HCT116 (cell line): ENCODE data around the gene ANKRD60.

Experiments
- CTCF ChIP-seq, 3 experiments: fragments of 200-600 bp in 1 of 3; sonication (generic) in 1 of 3; IDR thresholded peaks in 2 of 3; conservative IDR thresholded peaks in 1 of 3; 2 replicates each; pipeline ENCODE4 v1.5.1; 2012 to 2017; ENCODE audit warnings: low read depth in 2 of 3, low read length in 2 of 3, antibody characterized with exemption in 1 of 3, borderline replicate concordance in 1 of 3, control low read depth in 1 of 3, mild to moderate bottlenecking in 1 of 3, mixed read lengths in 1 of 3, mixed run types in 1 of 3, moderate library complexity in 1 of 3; ENCODE audit not compliant: insufficient read depth in 1 of 3
- EZH2 ChIP-seq: fragments of 200-600 bp; sonication (generic); IDR thresholded peaks from 2 replicates; pipeline ENCODE4 v1.6.1; 2017; ENCODE audit warnings: antibody characterized with exemption, mixed run types
- FOSL1 ChIP-seq: IDR thresholded peaks from 2 replicates; pipeline ENCODE4 v1.6.1; 2012; ENCODE audit warnings: low read depth
- MAX ChIP-seq: IDR thresholded peaks from 2 replicates; pipeline ENCODE4 v1.6.1; 2012
- POLR2AphosphoS5 ChIP-seq: IDR thresholded peaks from 2 replicates; pipeline ENCODE4 v1.6.1; 2011; ENCODE audit warnings: mild to moderate bottlenecking, low read depth, low read length, moderate library complexity
- RAD21 ChIP-seq: IDR thresholded peaks from 2 replicates; pipeline ENCODE4 v1.6.1; 2012; ENCODE audit warnings: low read depth, mild to moderate bottlenecking
- TCF7L2 ChIP-seq: IDR thresholded peaks from 2 replicates; pipeline ENCODE4 v1.7.0; 2011; ENCODE audit warnings: borderline replicate concordance, inconsistent platforms; ENCODE audit not compliant: insufficient read depth, insufficient read length; ENCODE audit errors: extremely low read depth
- ZBTB33 ChIP-seq: IDR thresholded peaks from 2 replicates; pipeline ENCODE4 v1.6.1; 2011; ENCODE audit warnings: mild to moderate bottlenecking, low read length, moderate library complexity; ENCODE audit not compliant: insufficient replicate concordance; ENCODE audit errors: extremely low read depth

GRCh38 chr20:58244517-58245030 lies 16.1 kb upstream of the ANKRD60 start:
- TF ChIP-seq CTCF (IDR thresholded peaks at IDR 0.05 in 2 of 3, conservative IDR thresholded peaks at IDR 0.05 in 1 of 3; ENCODE audit: borderline replicate concordance in 1 of 3, insufficient read depth in 1 of 3, low read depth in 2 of 3, low read length in 2 of 3) (no peak), EZH2 (no peak), POLR2AphosphoS5 (no peak), RAD21 (no peak), MAX (no peak), TCF7L2 (no peak), FOSL1 (no peak), ZBTB33 (no peak)
